HepG2 (cell line): ENCODE results near the gene FASTKD3. TPM values are rescaled to one million over a fixed set of nuclear protein-coding genes. Genes with fewer than 3 reads are reported as not detected.

ENCODE experiments used
- ATRX ChIP-seq: sonication (generic); formaldehyde crosslinking; IDR thresholded peaks from 2 replicates; pipeline ENCODE4 v1.4.0; 2020; ENCODE audit warnings: missing genetic modification reagents, borderline replicate concordance
- GABPB1 ChIP-seq: IDR thresholded peaks from 2 replicates; pipeline ENCODE4 v1.6.1; 2016; ENCODE audit warnings: mild to moderate bottlenecking, missing genetic modification reagents, moderate library complexity, missing compliant biosample characterization
- HNRNPLL ChIP-seq: fragments of 200-400 bp; formaldehyde crosslinking; IDR thresholded peaks from 2 replicates; pipeline ENCODE4 v1.6.1; 2017; ENCODE audit warnings: mild to moderate bottlenecking, low read depth, low read length; ENCODE audit not compliant: poor library complexity, severe bottlenecking
- ZMAT3 ChIP-seq: sonication (generic); formaldehyde crosslinking; conservative IDR thresholded peaks from 2 replicates; pipeline ENCODE4 v1.7.0; 2021; ENCODE audit warnings: missing genetic modification reagents
- ZNF124 ChIP-seq: sonication (generic); formaldehyde crosslinking; IDR thresholded peaks from 2 replicates; pipeline ENCODE4 v1.4.0; 2020; ENCODE audit warnings: missing genetic modification reagents
- ZNF660 ChIP-seq: sonication (generic); formaldehyde crosslinking; IDR thresholded peaks from 2 replicates; pipeline ENCODE4 v1.5.1; 2020; ENCODE audit warnings: mild to moderate bottlenecking, low read depth, missing genetic modification reagents, borderline replicate concordance
- ZSCAN20 ChIP-seq: sonication (generic); formaldehyde crosslinking; IDR thresholded peaks from 2 replicates; pipeline ENCODE4 v1.4.0; 2020; ENCODE audit warnings: missing genetic modification reagents, mild to moderate bottlenecking, borderline replicate concordance
- polyA plus RNA-seq, 8 experiments: library from polyadenylated mRNA; depleted of rRNA in 3 of 8; stranded (reverse) in 7 of 8; unstranded in 1 of 8; fragments of >200 nt; fragmentation: Illumina TruSeq in 4 of 8; extraction: Trizol in 4 of 8; gene quantifications; 2 replicates each; pipeline versions ENCODE4 v1.2.1 to v1.2.3, GENCODE V29; 2011 to 2016; ENCODE audit warnings: low read depth in 4 of 8, missing spikeins in 1 of 8, mixed read lengths in 1 of 8; ENCODE audit not compliant: insufficient read depth in 1 of 8
- total RNA-seq, 5 experiments: library from RNA; depleted of rRNA; stranded (reverse); fragments of >200 nt; fragmentation: Illumina TruSeq; extraction: Trizol; gene quantifications; 2 replicates each; pipeline ENCODE4 v1.2.3, GENCODE V29; 2016; ENCODE audit warnings: low read depth in 1 of 5
- TF ChIP-seq, protein P1 (sequence below): sonication (generic); formaldehyde crosslinking; IDR thresholded peaks from 2 replicates; pipeline ENCODE4 v1.4.0; 2020; ENCODE audit warnings: mild to moderate bottlenecking, low read depth, missing genetic modification reagents
- TF ChIP-seq, protein P2 (sequence below): IDR thresholded peaks from 2 replicates; pipeline ENCODE4 v1.6.1; 2016; ENCODE audit warnings: missing biosample characterization, missing genetic modification reagents, low read depth
- TF ChIP-seq, protein P3 (sequence below): sonication (generic); formaldehyde crosslinking; IDR thresholded peaks from 2 replicates; pipeline ENCODE4 v1.9.0; 2021; ENCODE audit warnings: missing genetic modification reagents, borderline replicate concordance
- TF ChIP-seq, protein P4 (sequence below): sonication (generic); formaldehyde crosslinking; IDR thresholded peaks from 2 replicates; pipeline ENCODE4; 2020; ENCODE audit warnings: missing genetic modification reagents, mild to moderate bottlenecking, borderline replicate concordance
- TF ChIP-seq, protein P5 (sequence below): sonication (generic); formaldehyde crosslinking; IDR thresholded peaks from 2 replicates; pipeline ENCODE4 v1.4.0; 2020; ENCODE audit warnings: missing genetic modification reagents
- TF ChIP-seq, protein P6 (sequence below): sonication (generic); formaldehyde crosslinking; IDR thresholded peaks from 2 replicates; pipeline ENCODE4 v1.4.0; 2020; ENCODE audit warnings: mild to moderate bottlenecking, missing genetic modification reagents

Gene FASTKD3
- total and polyA plus RNA-seq, 2 of the 13 experiments (the other 11 are each of a cell fraction or from before 2014, with no cell fraction given) = 6.9 to 17.8 TPM

DNA sequence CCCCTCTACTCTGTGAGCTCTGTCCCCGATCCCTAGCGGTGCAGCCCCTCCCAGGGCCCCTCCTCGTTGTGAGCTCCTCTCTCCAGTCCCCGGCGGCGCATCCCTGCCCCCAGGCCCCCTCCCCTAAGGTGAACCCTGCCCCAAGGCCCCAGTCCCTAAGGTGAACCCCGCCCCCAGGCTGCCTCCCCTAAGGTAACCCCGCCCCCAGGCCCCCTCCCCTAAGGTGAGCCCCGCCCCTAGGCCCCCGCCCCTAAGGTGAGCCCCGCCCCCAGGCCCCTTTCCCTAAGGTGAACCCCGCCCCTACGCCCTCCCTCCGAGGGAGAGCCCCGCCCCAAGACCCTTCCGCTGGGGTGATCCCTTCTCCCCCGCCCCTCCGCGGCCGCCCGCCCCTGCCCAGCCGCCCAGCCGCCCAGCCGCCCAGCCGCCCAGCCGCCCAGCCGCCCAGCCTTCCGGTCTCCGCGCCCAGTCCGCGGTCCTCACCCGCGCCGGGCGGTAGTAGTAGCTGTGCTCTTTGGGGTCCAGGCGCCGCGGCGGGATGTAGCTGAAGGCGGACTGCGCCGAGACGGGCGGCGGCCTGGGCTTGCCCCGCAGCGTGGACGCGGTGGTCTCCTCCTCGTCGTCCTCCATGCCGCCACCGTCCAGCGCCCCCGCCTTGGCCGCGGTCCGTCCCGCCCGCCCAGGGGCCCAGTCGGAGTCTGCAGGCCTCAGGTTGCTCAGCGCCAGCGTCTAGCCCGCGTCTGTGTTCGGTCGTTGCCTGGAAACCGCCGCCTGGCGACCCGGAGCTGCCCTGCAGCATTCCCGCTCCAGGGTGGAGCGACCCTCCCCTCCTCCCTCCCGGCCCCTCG is 18.2 kb downstream of the FASTKD3 start, which contains the start of gene CFAP90 (continued):
- TF ChIP-seq, protein P1, sequence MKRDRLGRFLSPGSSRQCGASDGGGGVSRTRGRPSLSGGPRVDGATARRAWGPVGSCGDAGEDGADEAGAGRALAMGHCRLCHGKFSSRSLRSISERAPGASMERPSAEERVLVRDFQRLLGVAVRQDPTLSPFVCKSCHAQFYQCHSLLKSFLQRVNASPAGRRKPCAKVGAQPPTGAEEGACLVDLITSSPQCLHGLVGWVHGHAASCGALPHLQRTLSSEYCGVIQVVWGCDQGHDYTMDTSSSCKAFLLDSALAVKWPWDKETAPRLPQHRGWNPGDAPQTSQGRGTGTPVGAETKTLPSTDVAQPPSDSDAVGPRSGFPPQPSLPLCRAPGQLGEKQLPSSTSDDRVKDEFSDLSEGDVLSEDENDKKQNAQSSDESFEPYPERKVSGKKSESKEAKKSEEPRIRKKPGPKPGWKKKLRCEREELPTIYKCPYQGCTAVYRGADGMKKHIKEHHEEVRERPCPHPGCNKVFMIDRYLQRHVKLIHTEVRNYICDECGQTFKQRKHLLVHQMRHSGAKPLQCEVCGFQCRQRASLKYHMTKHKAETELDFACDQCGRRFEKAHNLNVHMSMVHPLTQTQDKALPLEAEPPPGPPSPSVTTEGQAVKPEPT (CRISPR knock-in tag) = 0 out of 2 replicates have a peak, but pooled peaks have one; percentile 21
- TF ChIP-seq, protein P2, sequence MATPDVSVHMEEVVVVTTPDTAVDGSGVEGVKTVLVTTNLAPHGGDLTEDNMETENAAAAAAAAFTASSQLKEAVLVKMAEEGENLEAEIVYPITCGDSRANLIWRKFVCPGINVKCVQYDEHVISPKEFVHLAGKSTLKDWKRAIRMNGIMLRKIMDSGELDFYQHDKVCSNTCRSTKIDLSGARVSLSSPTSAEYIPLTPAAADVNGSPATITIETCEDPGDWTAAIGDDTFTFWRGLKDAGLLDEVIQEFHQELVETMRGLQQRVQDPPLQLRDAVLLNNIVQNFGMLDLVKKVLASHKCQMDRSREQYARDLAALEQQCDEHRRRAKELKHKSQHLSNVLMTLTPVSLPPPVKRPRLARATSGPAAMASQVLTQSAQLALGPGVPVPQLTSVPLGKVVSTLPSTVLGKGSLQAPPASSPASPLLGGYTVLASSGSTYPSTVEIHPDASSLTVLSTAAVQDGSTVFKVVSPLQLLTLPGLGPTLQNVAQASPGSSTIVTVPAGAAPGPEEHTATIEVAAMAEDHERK = no peak
- no peak for TF ChIP-seq ZNF660 (CRISPR knock-in tag)
- peak; percentile 42 for TF ChIP-seq HNRNPLL
- TF ChIP-seq, protein P3, sequence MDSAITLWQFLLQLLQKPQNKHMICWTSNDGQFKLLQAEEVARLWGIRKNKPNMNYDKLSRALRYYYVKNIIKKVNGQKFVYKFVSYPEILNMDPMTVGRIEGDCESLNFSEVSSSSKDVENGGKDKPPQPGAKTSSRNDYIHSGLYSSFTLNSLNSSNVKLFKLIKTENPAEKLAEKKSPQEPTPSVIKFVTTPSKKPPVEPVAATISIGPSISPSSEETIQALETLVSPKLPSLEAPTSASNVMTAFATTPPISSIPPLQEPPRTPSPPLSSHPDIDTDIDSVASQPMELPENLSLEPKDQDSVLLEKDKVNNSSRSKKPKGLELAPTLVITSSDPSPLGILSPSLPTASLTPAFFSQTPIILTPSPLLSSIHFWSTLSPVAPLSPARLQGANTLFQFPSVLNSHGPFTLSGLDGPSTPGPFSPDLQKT = no peak
- TF ChIP-seq ATRX = no peak
- TF ChIP-seq ZMAT3 (CRISPR knock-in tag) = no peak
- TF ChIP-seq, protein P4, sequence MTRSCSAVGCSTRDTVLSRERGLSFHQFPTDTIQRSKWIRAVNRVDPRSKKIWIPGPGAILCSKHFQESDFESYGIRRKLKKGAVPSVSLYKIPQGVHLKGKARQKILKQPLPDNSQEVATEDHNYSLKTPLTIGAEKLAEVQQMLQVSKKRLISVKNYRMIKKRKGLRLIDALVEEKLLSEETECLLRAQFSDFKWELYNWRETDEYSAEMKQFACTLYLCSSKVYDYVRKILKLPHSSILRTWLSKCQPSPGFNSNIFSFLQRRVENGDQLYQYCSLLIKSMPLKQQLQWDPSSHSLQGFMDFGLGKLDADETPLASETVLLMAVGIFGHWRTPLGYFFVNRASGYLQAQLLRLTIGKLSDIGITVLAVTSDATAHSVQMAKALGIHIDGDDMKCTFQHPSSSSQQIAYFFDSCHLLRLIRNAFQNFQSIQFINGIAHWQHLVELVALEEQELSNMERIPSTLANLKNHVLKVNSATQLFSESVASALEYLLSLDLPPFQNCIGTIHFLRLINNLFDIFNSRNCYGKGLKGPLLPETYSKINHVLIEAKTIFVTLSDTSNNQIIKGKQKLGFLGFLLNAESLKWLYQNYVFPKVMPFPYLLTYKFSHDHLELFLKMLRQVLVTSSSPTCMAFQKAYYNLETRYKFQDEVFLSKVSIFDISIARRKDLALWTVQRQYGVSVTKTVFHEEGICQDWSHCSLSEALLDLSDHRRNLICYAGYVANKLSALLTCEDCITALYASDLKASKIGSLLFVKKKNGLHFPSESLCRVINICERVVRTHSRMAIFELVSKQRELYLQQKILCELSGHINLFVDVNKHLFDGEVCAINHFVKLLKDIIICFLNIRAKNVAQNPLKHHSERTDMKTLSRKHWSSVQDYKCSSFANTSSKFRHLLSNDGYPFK = peak; percentile 23; the same call in 1 of the 2 replicates
- TF ChIP-seq ZNF124 (CRISPR knock-in tag) = no peak
- TF ChIP-seq, protein P5, sequence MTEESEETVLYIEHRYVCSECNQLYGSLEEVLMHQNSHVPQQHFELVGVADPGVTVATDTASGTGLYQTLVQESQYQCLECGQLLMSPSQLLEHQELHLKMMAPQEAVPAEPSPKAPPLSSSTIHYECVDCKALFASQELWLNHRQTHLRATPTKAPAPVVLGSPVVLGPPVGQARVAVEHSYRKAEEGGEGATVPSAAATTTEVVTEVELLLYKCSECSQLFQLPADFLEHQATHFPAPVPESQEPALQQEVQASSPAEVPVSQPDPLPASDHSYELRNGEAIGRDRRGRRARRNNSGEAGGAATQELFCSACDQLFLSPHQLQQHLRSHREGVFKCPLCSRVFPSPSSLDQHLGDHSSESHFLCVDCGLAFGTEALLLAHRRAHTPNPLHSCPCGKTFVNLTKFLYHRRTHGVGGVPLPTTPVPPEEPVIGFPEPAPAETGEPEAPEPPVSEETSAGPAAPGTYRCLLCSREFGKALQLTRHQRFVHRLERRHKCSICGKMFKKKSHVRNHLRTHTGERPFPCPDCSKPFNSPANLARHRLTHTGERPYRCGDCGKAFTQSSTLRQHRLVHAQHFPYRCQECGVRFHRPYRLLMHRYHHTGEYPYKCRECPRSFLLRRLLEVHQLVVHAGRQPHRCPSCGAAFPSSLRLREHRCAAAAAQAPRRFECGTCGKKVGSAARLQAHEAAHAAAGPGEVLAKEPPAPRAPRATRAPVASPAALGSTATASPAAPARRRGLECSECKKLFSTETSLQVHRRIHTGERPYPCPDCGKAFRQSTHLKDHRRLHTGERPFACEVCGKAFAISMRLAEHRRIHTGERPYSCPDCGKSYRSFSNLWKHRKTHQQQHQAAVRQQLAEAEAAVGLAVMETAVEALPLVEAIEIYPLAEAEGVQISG = 0 out of 2 replicates have a peak, but pooled peaks have one; percentile 39
- TF ChIP-seq GABPB1 (CRISPR knock-in tag) = peak; percentile 64; the same call in 1 of the 2 replicates
- TF ChIP-seq, protein P6, sequence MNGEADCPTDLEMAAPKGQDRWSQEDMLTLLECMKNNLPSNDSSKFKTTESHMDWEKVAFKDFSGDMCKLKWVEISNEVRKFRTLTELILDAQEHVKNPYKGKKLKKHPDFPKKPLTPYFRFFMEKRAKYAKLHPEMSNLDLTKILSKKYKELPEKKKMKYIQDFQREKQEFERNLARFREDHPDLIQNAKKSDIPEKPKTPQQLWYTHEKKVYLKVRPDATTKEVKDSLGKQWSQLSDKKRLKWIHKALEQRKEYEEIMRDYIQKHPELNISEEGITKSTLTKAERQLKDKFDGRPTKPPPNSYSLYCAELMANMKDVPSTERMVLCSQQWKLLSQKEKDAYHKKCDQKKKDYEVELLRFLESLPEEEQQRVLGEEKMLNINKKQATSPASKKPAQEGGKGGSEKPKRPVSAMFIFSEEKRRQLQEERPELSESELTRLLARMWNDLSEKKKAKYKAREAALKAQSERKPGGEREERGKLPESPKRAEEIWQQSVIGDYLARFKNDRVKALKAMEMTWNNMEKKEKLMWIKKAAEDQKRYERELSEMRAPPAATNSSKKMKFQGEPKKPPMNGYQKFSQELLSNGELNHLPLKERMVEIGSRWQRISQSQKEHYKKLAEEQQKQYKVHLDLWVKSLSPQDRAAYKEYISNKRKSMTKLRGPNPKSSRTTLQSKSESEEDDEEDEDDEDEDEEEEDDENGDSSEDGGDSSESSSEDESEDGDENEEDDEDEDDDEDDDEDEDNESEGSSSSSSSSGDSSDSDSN (CRISPR knock-in tag) = peak; percentile 76; the same call in 1 of the 2 replicates
- TF ChIP-seq ZSCAN20 (CRISPR knock-in tag) = peak; percentile 100
